ENCODE results near the gene TMPRSS3.

DNA sequence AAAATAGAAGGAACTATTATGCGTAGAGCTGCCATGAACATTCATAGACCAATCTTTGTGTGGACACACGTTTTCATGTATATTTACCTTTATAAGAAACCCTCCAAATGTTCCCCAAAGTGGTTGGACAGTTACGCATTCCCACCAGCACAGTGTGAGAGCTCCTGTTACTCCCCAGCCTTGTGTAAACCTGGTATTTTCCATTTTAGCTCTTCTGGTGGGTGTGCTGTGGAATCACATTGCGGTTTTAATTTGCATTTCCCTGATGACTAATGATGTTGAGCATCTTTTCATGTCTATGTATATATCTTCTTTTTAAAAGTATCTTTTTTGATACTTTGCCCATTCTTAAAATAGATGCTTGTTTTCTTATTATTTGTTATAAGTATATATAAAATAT, 4.7 kb upstream of the TMPRSS3 start:
- TF ChIP-seq CTCF (conservative IDR thresholded peaks at IDR 0.05) (no peak), EZH2 (IDR thresholded peaks at IDR 0.05; ENCODE audit: low read depth) (no peak)

All from PC-9 (cell line).